CD14-positive monocyte (primary cell): ENCODE measurements around the gene NEK7. TPM values are rescaled to one million over a fixed set of nuclear protein-coding genes. Genes with fewer than 3 reads are reported as not detected.

ENCODE experiments used
- DNase-seq, 3 donors: peaks; one replicate each; pipeline ENCODE4 v3.0.0-alpha.2; 2011 to 2022
- H2AFZ ChIP-seq: 2 replicates; pipeline ENCODE4 v1.6.0; 2012; ENCODE audit warnings: mild to moderate bottlenecking, low read depth, low read length, inconsistent platforms; ENCODE audit not compliant: insufficient read depth, poor library complexity, severe bottlenecking
- H3K27ac ChIP-seq, 2 donors: 1 replicate in 1 of 2; 2 replicates in 1 of 2; pipeline ENCODE4 v1.5.1; 2012 to 2013; ENCODE audit warnings: low read length in 2 of 2, control low read depth in 1 of 2, inconsistent platforms in 1 of 2, low read depth in 1 of 2, mild to moderate bottlenecking in 1 of 2
- H3K27me3 ChIP-seq, 2 donors: one replicate each; pipeline versions ENCODE4 v1.6.0 to v1.6.1; 2011 to 2013; ENCODE audit warnings: low read length in 2 of 2; ENCODE audit not compliant: control insufficient read depth in 2 of 2, insufficient read depth in 2 of 2
- H3K36me3 ChIP-seq, 2 donors: replicated peaks in 1 of 2; 1 replicate in 1 of 2; 2 replicates in 1 of 2; pipeline versions ENCODE4 v1.5.1 to v1.6.1; 2012 to 2013; ENCODE audit warnings: low read length in 2 of 2, control low read depth in 1 of 2, inconsistent platforms in 1 of 2, mild to moderate bottlenecking in 1 of 2; ENCODE audit not compliant: insufficient read depth in 2 of 2, control insufficient read depth in 1 of 2
- H3K4me1 ChIP-seq, 2 donors: 1 replicate in 1 of 2; 2 replicates in 1 of 2; pipeline versions ENCODE4 v1.5.1 to v1.6.1; 2012 to 2013; ENCODE audit warnings: low read length in 2 of 2, control low read depth in 1 of 2, inconsistent platforms in 1 of 2, mild to moderate bottlenecking in 1 of 2, moderate library complexity in 1 of 2; ENCODE audit not compliant: insufficient read depth in 2 of 2, control insufficient read depth in 1 of 2
- H3K4me2 ChIP-seq: replicated peaks from 2 replicates; pipeline ENCODE3; 2012; ENCODE audit warnings: low read length, moderate library complexity, mild to moderate bottlenecking; ENCODE audit not compliant: poor library complexity, severe bottlenecking; ENCODE audit errors: extremely low read depth
- H3K4me3 ChIP-seq, 3 experiments: fragments of 200-600 bp in 1 of 3; sonication (generic) in 1 of 3; replicated peaks in 1 of 3; 1 replicate in 2 of 3; 2 replicates in 1 of 3; pipeline ENCODE4 v1.5.1; 2011 to 2013; ENCODE audit warnings: low read length in 3 of 3, mild to moderate bottlenecking in 3 of 3, control low read depth in 2 of 3, low read depth in 2 of 3, inconsistent platforms in 1 of 3, moderate library complexity in 1 of 3
- H3K79me2 ChIP-seq: 2 replicates; pipeline ENCODE4 v1.6.0; 2012; ENCODE audit warnings: mild to moderate bottlenecking, control low read depth, inconsistent platforms, low read length, moderate library complexity; ENCODE audit not compliant: insufficient read depth
- H3K9ac ChIP-seq: 2 replicates; pipeline ENCODE4 v1.6.0; 2017; ENCODE audit warnings: low read length, mild to moderate bottlenecking; ENCODE audit not compliant: insufficient read depth, poor library complexity, severe bottlenecking
- H3K9me3 ChIP-seq, 2 donors: replicated peaks in 1 of 2; 1 replicate in 1 of 2; 2 replicates in 1 of 2; pipeline versions ENCODE4 v1.5.1 to v1.6.1; 2012 to 2013; ENCODE audit warnings: low read length in 2 of 2, control low read depth in 1 of 2; ENCODE audit not compliant: control insufficient read depth in 1 of 2, insufficient read depth in 1 of 2
- H4K20me1 ChIP-seq: 2 replicates; pipeline ENCODE4 v1.6.0; 2012; ENCODE audit warnings: mild to moderate bottlenecking, low read length, control low read depth, moderate library complexity; ENCODE audit not compliant: insufficient read depth
- H3K27ac Mint-ChIP-seq, 7 donors: one replicate each; pipeline ENCODE4 v1.8.0; 2020; ENCODE audit warnings: mild to moderate bottlenecking in 7 of 7, mixed read lengths in 7 of 7, moderate library complexity in 6 of 7, inconsistent platforms in 2 of 7
- H3K27me3 Mint-ChIP-seq, 3 donors: one replicate each; pipeline ENCODE4 v1.8.0; 2021 to 2022; ENCODE audit warnings: low read depth in 3 of 3, mild to moderate bottlenecking in 3 of 3, mixed read lengths in 3 of 3, moderate library complexity in 3 of 3, inconsistent platforms in 1 of 3
- H3K36me3 Mint-ChIP-seq, 2 donors: one replicate each; pipeline ENCODE4 v1.8.0; 2020; ENCODE audit warnings: mixed read lengths in 2 of 2, inconsistent platforms in 1 of 2, mild to moderate bottlenecking in 1 of 2
- H3K4me1 Mint-ChIP-seq: one replicate; pipeline ENCODE4 v1.8.0; 2020; ENCODE audit warnings: mild to moderate bottlenecking, mixed read lengths
- H3K4me3 Mint-ChIP-seq, 2 donors: one replicate each; pipeline ENCODE4 v1.8.0; 2020; ENCODE audit warnings: mild to moderate bottlenecking in 2 of 2, mixed read lengths in 2 of 2, moderate library complexity in 1 of 2
- H3K9me3 Mint-ChIP-seq, 7 donors: one replicate each; pipeline ENCODE4 v1.8.0; 2020 to 2022; ENCODE audit warnings: mixed read lengths in 7 of 7, mild to moderate bottlenecking in 6 of 7, moderate library complexity in 6 of 7, inconsistent platforms in 2 of 7
- WGBS: methylation state at CpG from one replicate; pipeline ENCODE4 v1.1.5; 2013; ENCODE audit warnings: missing lambda C conversion rate; ENCODE audit not compliant: insufficient coverage; 5-methylcytosine and 5-hydroxymethylcytosine counted together
- intact Hi-C, 2 donors: fragments of 100-400 bp; cut with micrococcal nuclease; formaldehyde crosslinking; loops; one replicate each; pipeline versions ENCODE4 v1.15.0 to v1.15.1; 2023
- polyA plus RNA-seq, 3 donors: library from polyadenylated mRNA; depleted of rRNA in 1 of 3; unstranded in 2 of 3; stranded (reverse) in 1 of 3; fragments of 300-500 nt in 2 of 3; fragments of >200 nt in 1 of 3; fragmentation: Illumina TruSeq in 2 of 3; gene quantifications; 1 replicate in 2 of 3; 2 replicates in 1 of 3; pipeline ENCODE4 v1.2.3, GENCODE V29; 2012 to 2021
- TF ChIP-seq, protein P1 (sequence below): fragments of 200-600 bp; IDR thresholded peaks from one replicate; pipeline ENCODE4 v1.8.0; 2022; ENCODE audit warnings: antibody characterized with exemption, mild to moderate bottlenecking

Gene NEK7
- polyA plus RNA-seq, 3 donors = 16.0 to 50.1 (median 46.5) TPM

DNA sequence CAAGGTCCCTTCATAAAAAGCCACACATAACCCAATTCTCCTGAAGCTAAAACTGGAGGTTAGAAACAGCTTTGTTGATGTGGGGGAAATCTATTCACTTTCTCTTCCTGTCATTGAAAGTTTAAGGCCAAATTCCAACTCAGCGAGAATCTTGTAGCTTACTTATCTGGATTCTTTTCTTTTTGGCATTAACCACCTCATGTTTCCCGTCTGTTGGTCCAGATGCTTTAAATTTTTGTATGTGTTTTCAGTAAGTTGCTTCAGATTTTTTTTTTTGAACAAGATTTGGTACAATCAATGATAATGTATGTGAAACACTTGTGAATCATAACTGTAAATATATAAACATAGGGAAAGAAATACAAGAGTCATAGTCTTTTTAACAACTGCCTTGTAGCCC, 33.7 kb upstream of the NEK7 start:
- no peak overlapping the region for H3K4me2 ChIP-seq
- H3K4me3 ChIP-seq = no peak overlapping the region
- DNase-seq = no peak
- H3K9me3 Mint-ChIP-seq = no peaks in the 10 kb centered on the region
- H3K4me3 Mint-ChIP-seq = no peak overlapping the region
- no peaks in the 10 kb centered on the region for H3K4me1 ChIP-seq
- H3K27me3 ChIP-seq = no peaks in the 10 kb centered on the region
- H3K79me2 ChIP-seq = no peaks in the 10 kb centered on the region
- no peaks in the 10 kb centered on the region for H4K20me1 ChIP-seq
- TF ChIP-seq, protein P1, sequence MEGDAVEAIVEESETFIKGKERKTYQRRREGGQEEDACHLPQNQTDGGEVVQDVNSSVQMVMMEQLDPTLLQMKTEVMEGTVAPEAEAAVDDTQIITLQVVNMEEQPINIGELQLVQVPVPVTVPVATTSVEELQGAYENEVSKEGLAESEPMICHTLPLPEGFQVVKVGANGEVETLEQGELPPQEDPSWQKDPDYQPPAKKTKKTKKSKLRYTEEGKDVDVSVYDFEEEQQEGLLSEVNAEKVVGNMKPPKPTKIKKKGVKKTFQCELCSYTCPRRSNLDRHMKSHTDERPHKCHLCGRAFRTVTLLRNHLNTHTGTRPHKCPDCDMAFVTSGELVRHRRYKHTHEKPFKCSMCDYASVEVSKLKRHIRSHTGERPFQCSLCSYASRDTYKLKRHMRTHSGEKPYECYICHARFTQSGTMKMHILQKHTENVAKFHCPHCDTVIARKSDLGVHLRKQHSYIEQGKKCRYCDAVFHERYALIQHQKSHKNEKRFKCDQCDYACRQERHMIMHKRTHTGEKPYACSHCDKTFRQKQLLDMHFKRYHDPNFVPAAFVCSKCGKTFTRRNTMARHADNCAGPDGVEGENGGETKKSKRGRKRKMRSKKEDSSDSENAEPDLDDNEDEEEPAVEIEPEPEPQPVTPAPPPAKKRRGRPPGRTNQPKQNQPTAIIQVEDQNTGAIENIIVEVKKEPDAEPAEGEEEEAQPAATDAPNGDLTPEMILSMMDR = no peak
- H2AFZ ChIP-seq = no peak overlapping the region
- no peaks in the 10 kb centered on the region for H3K36me3 ChIP-seq
- no peak overlapping the region for H3K27ac Mint-ChIP-seq
- H3K27ac ChIP-seq = no peak overlapping the region
- no peaks in the 10 kb centered on the region for H3K27me3 Mint-ChIP-seq
- intact Hi-C loops = no loop called here
- no peaks in the 10 kb centered on the region for H3K9me3 ChIP-seq
- H3K9ac ChIP-seq = no peak overlapping the region
- no peaks in the 10 kb centered on the region for H3K36me3 Mint-ChIP-seq
- no CpG with 5 or more reads among the region's 2 CpGs for WGBS
- no peaks in the 10 kb centered on the region for H3K4me1 Mint-ChIP-seq

DNA sequence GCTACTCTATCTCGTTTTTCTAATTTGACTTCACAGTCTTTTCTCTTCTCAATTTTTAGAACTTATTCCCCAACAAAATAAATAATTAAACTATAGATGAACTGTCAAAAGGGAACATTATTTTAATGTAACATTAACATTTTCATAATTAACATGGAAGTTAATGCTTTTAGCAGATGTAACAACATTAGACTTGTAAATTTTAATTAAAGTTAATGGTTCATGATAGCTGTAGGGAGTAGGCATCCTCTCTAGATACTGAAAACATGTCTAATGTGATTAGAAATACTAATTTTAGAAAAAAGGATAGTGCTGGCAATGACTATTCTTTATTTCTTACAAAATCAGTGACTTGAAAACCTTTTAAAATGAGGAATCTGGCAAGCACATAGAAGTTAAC, 32.1 kb upstream of the NEK7 start:
- Histone ChIP-seq H4K20me1 (no peaks in the 10 kb centered on the region), H3K36me3 (no peaks in the 10 kb centered on the region), H3K9me3 (no peaks in the 10 kb centered on the region), H3K4me1 (no peaks in the 10 kb centered on the region), H3K27ac (no peak overlapping the region), H3K79me2 (no peaks in the 10 kb centered on the region), H3K27me3 (no peaks in the 10 kb centered on the region), H3K4me2 (no peak overlapping the region), H3K4me3 (no peak overlapping the region), H3K9ac (no peak overlapping the region), H2AFZ (no peak overlapping the region)
- Mint-ChIP-seq H3K4me1 (no peaks in the 10 kb centered on the region), H3K27ac (no peak overlapping the region), H3K9me3 (peaks cover 0 to under 1% (median 0%) of the 10 kb centered on the region in 7 donors), H3K27me3 (no peaks in the 10 kb centered on the region), H3K4me3 (no peak overlapping the region), H3K36me3 (no peaks in the 10 kb centered on the region)
- TF ChIP-seq, protein P1 = no peak
- DNase-seq = no peak
- intact Hi-C loops = no loop called here
- no CpG with 5 or more reads among the region's 1 CpG for WGBS
